Hippocampal formation (tissue), 2 donors: ENCODE measurements around the gene FIGNL2.

Experiments
- DNase-seq, 2 donors: peaks; one replicate each; lab custom pipeline; 2025; lab: John Stamatoyannopoulos, UW

Gene FIGNL2

GRCh38 chr12:51874486-51874885, 26.0 kb upstream of the FIGNL2 start:
- DNase-seq: no peak

- no peak for DNase-seq
These were observed 25.5 kb upstream of the FIGNL2 start for GRCh38 chr12:51874000-51874399.

- no peak for DNase-seq
These were observed 24.9 kb upstream of the FIGNL2 start for GRCh38 chr12:51873251-51873994.

- no peak for DNase-seq
These were observed 24.1 kb upstream of the FIGNL2 start for GRCh38 chr12:51872689-51872981.

GRCh38 chr12:51871918-51872688, 23.6 kb upstream of the FIGNL2 start:
- DNase-seq: no peak

GRCh38 chr12:51871126-51871525, 22.6 kb upstream of the FIGNL2 start:
- DNase-seq: no peak

GRCh38 chr12:51870504-51870903, 22.0 kb upstream of the FIGNL2 start:
- DNase-seq: no peak

- DNase-seq: no peak
These were observed 21.4 kb upstream of the FIGNL2 start for GRCh38 chr12:51869931-51870330.

- DNase-seq: no peak
These were observed 21.0 kb upstream of the FIGNL2 start for GRCh38 chr12:51869496-51869865.

GRCh38 chr12:51868821-51869495, 20.4 kb upstream of the FIGNL2 start:
- no peak for DNase-seq

- DNase-seq: no peak
These were observed 19.4 kb upstream of the FIGNL2 start for GRCh38 chr12:51867796-51868428.

- DNase-seq: no peak
These were observed 18.9 kb upstream of the FIGNL2 start for GRCh38 chr12:51867371-51867770.

GRCh38 chr12:51866762-51867161, 18.2 kb upstream of the FIGNL2 start:
- DNase-seq: no peak

GRCh38 chr12:51866324-51866723, 17.8 kb upstream of the FIGNL2 start:
- DNase-seq: no peak

- no peak for DNase-seq
These were observed 17.3 kb upstream of the FIGNL2 start for GRCh38 chr12:51865757-51866270.

GRCh38 chr12:51864833-51865670, 16.5 kb upstream of the FIGNL2 start:
- DNase-seq: no peak

- no peak for DNase-seq
These were observed 15.7 kb upstream of the FIGNL2 start for GRCh38 chr12:51863933-51864832.

- no peak for DNase-seq
These were observed 14.9 kb upstream of the FIGNL2 start for GRCh38 chr12:51863363-51863932.

- no peak for DNase-seq
These were observed 14.4 kb upstream of the FIGNL2 start for GRCh38 chr12:51862947-51863346.

- no peak for DNase-seq
These were observed 12.5 kb upstream of the FIGNL2 start for GRCh38 chr12:51860986-51861385.
